Natural killer cell (primary cell): ENCODE results near the gene FAM171A1. TPM values are rescaled to one million over a fixed set of nuclear protein-coding genes. Genes with fewer than 3 reads are reported as not detected.

Experiments
- ATAC-seq, 3 donors: fragments of 150-1000 bp in 2 of 3; fragments of 200-7000 bp in 1 of 3; cut with Tn5 transposase; 1 replicate in 1 of 3; 2 replicates in 2 of 3; pipeline ENCODE4 v1.10.0; 2021; ENCODE audit warnings: mild to moderate bottlenecking in 2 of 3, moderate library complexity in 2 of 3
- DNase-seq, 2 donors: peaks; one replicate each; pipeline versions ENCODE4 v3.0.0 to v3.0.0-alpha.2; 2013 to 2021; ENCODE audit warnings: mixed read lengths in 1 of 2
- H3K27ac ChIP-seq: one replicate; pipeline ENCODE4 v1.5.1; 2013; ENCODE audit warnings: mild to moderate bottlenecking, low read length
- H3K27me3 ChIP-seq: one replicate; pipeline ENCODE4 v1.6.1; 2013; ENCODE audit warnings: low read length; ENCODE audit not compliant: control insufficient read depth, insufficient read depth
- H3K36me3 ChIP-seq: one replicate; pipeline ENCODE4 v1.6.1; 2013; ENCODE audit warnings: low read length; ENCODE audit not compliant: control insufficient read depth, insufficient read depth
- H3K4me1 ChIP-seq: one replicate; pipeline ENCODE4 v1.6.1; 2013; ENCODE audit warnings: low read length; ENCODE audit not compliant: control insufficient read depth, insufficient read depth
- H3K4me3 ChIP-seq: one replicate; pipeline ENCODE4 v1.5.1; 2013; ENCODE audit warnings: low read length
- H3K9me3 ChIP-seq: one replicate; pipeline ENCODE4 v1.6.1; 2013; ENCODE audit warnings: low read length; ENCODE audit not compliant: control insufficient read depth, insufficient read depth
- H3K27ac Mint-ChIP-seq, 2 donors: one replicate each; pipeline ENCODE4 v1.8.0; 2022; ENCODE audit warnings: mild to moderate bottlenecking in 2 of 2, mixed read lengths in 2 of 2, moderate library complexity in 1 of 2
- H3K27me3 Mint-ChIP-seq, 2 donors: one replicate each; pipeline ENCODE4 v1.8.0; 2022; ENCODE audit warnings: low read depth in 2 of 2, mixed read lengths in 2 of 2
- H3K36me3 Mint-ChIP-seq: one replicate; pipeline ENCODE4 v1.8.0; 2022; ENCODE audit warnings: mixed read lengths
- H3K4me1 Mint-ChIP-seq, 2 donors: one replicate each; pipeline ENCODE4 v1.8.0; 2022; ENCODE audit warnings: mixed read lengths in 2 of 2
- H3K4me3 Mint-ChIP-seq: one replicate; pipeline ENCODE4 v1.8.0; 2022; ENCODE audit warnings: mild to moderate bottlenecking, moderate library complexity, mixed read lengths
- H3K9me3 Mint-ChIP-seq, 2 donors: one replicate each; pipeline ENCODE4 v1.8.0; 2022; ENCODE audit warnings: mixed read lengths in 2 of 2
- CTCF ChIP-seq: fragments of 200-600 bp; IDR thresholded peaks from one replicate; pipeline ENCODE4 v1.8.0; 2022; ENCODE audit warnings: antibody characterized with exemption
- WGBS: methylation state at CpG from one replicate; pipeline ENCODE4 v1.1.7; 2013; ENCODE audit warnings: missing lambda C conversion rate; ENCODE audit not compliant: insufficient coverage; 5-methylcytosine and 5-hydroxymethylcytosine counted together
- intact Hi-C: fragments of 100-400 bp; cut with micrococcal nuclease; formaldehyde crosslinking; loops from one replicate; pipeline ENCODE4 v1.14.2; 2022
- total RNA-seq, 4 donors: library from RNA; stranded (reverse); fragments of 120-200 nt in 1 of 4; gene quantifications; one replicate each; pipeline versions ENCODE4 v1.2.3 to v1.2.4, GENCODE V29; 2013 to 2022

FAM171A1 gene
- total RNA-seq, 3 donors from 2014 or later (not counting 1 experiment from before 2014, with no cell fraction given) = 0.99 to 2.3 (median 1.6) TPM

GRCh38 chr10:15242261-15242840, 128.7 kb downstream of the FAM171A1 start:
- no peaks in the 10 kb centered on the region for H3K9me3 ChIP-seq
- Mint-ChIP-seq H3K4me1 (peaks cover 0 to 8% of the 10 kb centered on the region in 2 donors), H3K36me3 (no peaks in the 10 kb centered on the region), H3K27me3 (no peaks in the 10 kb centered on the region), H3K27ac (no peak overlapping the region), H3K9me3 (no peaks in the 10 kb centered on the region), H3K4me3 (no peak overlapping the region)
- H3K4me1 ChIP-seq = no peaks in the 10 kb centered on the region
- no peak overlapping the region for H3K4me3 ChIP-seq
- no peaks in the 10 kb centered on the region for H3K36me3 ChIP-seq
- no peak for TF ChIP-seq CTCF
- no peak overlapping the region for H3K27ac ChIP-seq
- intact Hi-C loops = no loop called here
- 89% methylated on average over 12 of the region's 12 CpGs for WGBS
- DNase-seq = no peak
- H3K27me3 ChIP-seq = no peaks in the 10 kb centered on the region
- no peak for ATAC-seq

- Mint-ChIP-seq H3K27me3 (no peaks in the 10 kb centered on the region), H3K27ac (no peak overlapping the region)
- H3K27me3 ChIP-seq = no peaks in the 10 kb centered on the region
Observed at GRCh38 chr10:15241306-15241705, 129.8 kb downstream of the FAM171A1 start.

GRCh38 chr10:15238555-15239335, 132.3 kb downstream of the FAM171A1 start:
- Mint-ChIP-seq H3K27ac (no peak overlapping the region), H3K9me3 (no peaks in the 10 kb centered on the region), H3K4me3 (no peak overlapping the region), H3K27me3 (no peaks in the 10 kb centered on the region), H3K36me3 (no peaks in the 10 kb centered on the region), H3K4me1 (no peaks in the 10 kb centered on the region)
- ATAC-seq (no peak), DNase-seq (peak in 1 of 2 donors; percentile 33)
- intact Hi-C loops = no loop called here
- no peak overlapping the region for H3K4me3 ChIP-seq
- TF ChIP-seq CTCF = no peak
- no peaks in the 10 kb centered on the region for H3K9me3 ChIP-seq
- no peak overlapping the region for H3K27ac ChIP-seq
- no peaks in the 10 kb centered on the region for H3K27me3 ChIP-seq
- H3K4me1 ChIP-seq = no peaks in the 10 kb centered on the region
- 85% methylated on average over 9 of the region's 12 CpGs for WGBS
- no peaks in the 10 kb centered on the region for H3K36me3 ChIP-seq

More at GRCh38 chr10:15241306-15241705, 129.8 kb downstream of the FAM171A1 start:
- H3K4me1 Mint-ChIP-seq = peaks cover 0 to 8% of the 10 kb centered on the region in 2 donors
- no peak for TF ChIP-seq CTCF
- no peaks in the 10 kb centered on the region for H3K4me1 ChIP-seq
- H3K36me3 Mint-ChIP-seq = no peaks in the 10 kb centered on the region
- intact Hi-C loops = no loop called here
- H3K36me3 ChIP-seq = no peaks in the 10 kb centered on the region
- H3K9me3 ChIP-seq = no peaks in the 10 kb centered on the region
- no peaks in the 10 kb centered on the region for H3K9me3 Mint-ChIP-seq
- WGBS = 100% methylated on average over 1 of the region's 4 CpGs
- DNase-seq (no peak), ATAC-seq (no peak)
- no peak overlapping the region for H3K27ac ChIP-seq
- H3K4me3 Mint-ChIP-seq = no peak overlapping the region
- H3K4me3 ChIP-seq = no peak overlapping the region
